Pancreas (tissue), 10 donors: ENCODE measurements around the gene SIMC1. TPM values are rescaled to one million over a fixed set of nuclear protein-coding genes. Genes with fewer than 3 reads are reported as not detected.
A peak's percentile ranks its signal among the peaks of the same experiment; 100 is the strongest.

Experiments
- ATAC-seq, 4 donors: fragments of 200-7000 bp; cut with Tn5 transposase; one replicate each; pipeline versions ENCODE4 v1.8.0 to v1.9.1; 2020; ENCODE audit warnings: mild to moderate bottlenecking in 4 of 4, moderate library complexity in 4 of 4
- DNase-seq, 6 donors: peaks; one replicate each; pipeline ENCODE4 v3.0.0-alpha.2; 2020
- FAIRE-seq: peaks from 2 replicates; lab custom pipeline; 2012; peaks lifted over from hg19 to GRCh38; lab: Jason Lieb, UNC
- H3K27ac ChIP-seq, 4 donors: fragments of 200-600 bp; sonication (generic); 1 replicate in 3 of 4; 2 replicates in 1 of 4; pipeline versions ENCODE4 v1.5.0 to v1.8.0; 2020
- H3K27me3 ChIP-seq, 4 donors: fragments of 200-600 bp; one replicate each; pipeline ENCODE4 v1.8.0; 2021
- H3K36me3 ChIP-seq, 3 donors: fragments of 200-600 bp; sonication (generic) in 1 of 3; one replicate each; pipeline versions ENCODE4 v1.5.0 to v1.8.0; 2020 to 2021
- H3K4me1 ChIP-seq, 3 donors: fragments of 200-600 bp; one replicate each; pipeline ENCODE4 v1.8.0; 2021
- H3K4me3 ChIP-seq, 4 donors: fragments of 200-600 bp; sonication (generic) in 2 of 4; one replicate each; pipeline versions ENCODE4 v1.5.0 to v1.8.0; 2020 to 2021
- H3K9me3 ChIP-seq, 4 donors: fragments of 200-600 bp; one replicate each; pipeline ENCODE4 v1.8.0; 2021
- WGBS, 2 donors: extraction: QIAGEN DNeasy Blood & Tissue Kit; methylation state at CpG; one replicate each; pipeline ENCODE4 v1.1.7; 2013; 5-methylcytosine and 5-hydroxymethylcytosine counted together
- intact Hi-C, 3 donors: fragments of 100-400 bp; cut with DNase I; formaldehyde crosslinking; loops; one replicate each; pipeline versions ENCODE4 v1.11.1 to v1.14.2; 2022
- polyA plus RNA-seq, 2 donors: library from polyadenylated mRNA; stranded (reverse); fragments of 200-250 nt; gene quantifications; one replicate each; pipeline ENCODE4 v1.2.3, GENCODE V29; 2013
- total RNA-seq, 6 donors: library from RNA; stranded (reverse); fragmentation: NEBNext Ultra II Directional in 4 of 6; extraction: Animal tissue kit (Norgen Biotek cat#: 25700) in 4 of 6; gene quantifications; one replicate each; pipeline versions ENCODE4 v1.2.1 to v1.2.4, GENCODE V29; 2021 to 2023
- TF ChIP-seq, protein P1 (sequence below), 4 donors: fragments of 200-600 bp; sonication (generic) in 3 of 4; IDR thresholded peaks; one replicate each; pipeline versions ENCODE4 v1.5.0 to v1.8.0; 2021; ENCODE audit warnings: antibody characterized with exemption in 4 of 4
- donor health status: healthy with polysubstance abuse.
- donor health status: DM: no; HTN: no; CAD: no; lungs with moderate emphysema.
- donor health status: DM: no; HTN: no; CAD: no.
- donor health status: control.
- donor health status: control.
- donor health status: Bipolar disorder and iron deficiency.
- donor health status: DM: yes; HTN: yes; CAD: no.
- donor health status: DM: no; HTN: no; CAD: no.
- donor health status: DM: no; HTN: no; CAD: no.
- donor health status: DM: yes; HTN: yes; CAD: no.

SIMC1 gene
- total and polyA plus RNA-seq, 8 donors: 5.3 to 15.3 (median 8.5) TPM

DNA sequence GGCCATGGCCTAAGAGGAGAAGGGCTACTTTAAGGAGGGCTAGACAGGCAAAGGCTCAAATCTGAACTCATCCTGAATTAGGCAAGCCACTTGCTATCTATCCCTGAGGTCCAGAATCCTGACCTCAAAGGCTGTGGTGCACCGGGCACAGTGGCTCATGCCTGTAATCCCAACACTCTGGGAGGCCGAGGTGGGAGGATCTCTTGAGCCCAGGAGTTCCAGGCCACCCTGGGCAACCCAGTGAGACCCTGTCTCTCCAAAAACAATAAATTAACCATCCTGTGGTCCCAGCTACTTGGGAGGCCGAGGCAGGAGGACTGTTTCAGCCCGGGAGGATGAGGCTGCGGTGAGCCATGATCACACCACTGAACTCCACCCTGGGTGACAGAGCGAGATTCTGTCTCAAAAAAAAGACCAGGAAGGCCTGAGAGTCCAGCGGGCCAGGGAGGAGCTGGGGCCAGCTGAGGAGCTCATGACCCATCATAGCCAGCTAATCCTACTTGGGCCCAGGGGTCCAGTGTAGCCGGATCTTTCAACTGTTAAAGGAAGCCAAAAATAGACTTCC is 146.2 kb downstream of the SIMC1 start:
- Histone ChIP-seq H3K4me1 (peaks cover 0 to 16% (median 0%) of the 10 kb centered on the region in 3 donors), H3K9me3 (no peaks in the 10 kb centered on the region), H3K4me3 (no peak overlapping the region), H3K27ac (no peak overlapping the region), H3K27me3 (no peaks in the 10 kb centered on the region), H3K36me3 (peaks cover 0 to 21% (median 14%) of the 10 kb centered on the region in 3 donors)
- TF ChIP-seq, protein P1, sequence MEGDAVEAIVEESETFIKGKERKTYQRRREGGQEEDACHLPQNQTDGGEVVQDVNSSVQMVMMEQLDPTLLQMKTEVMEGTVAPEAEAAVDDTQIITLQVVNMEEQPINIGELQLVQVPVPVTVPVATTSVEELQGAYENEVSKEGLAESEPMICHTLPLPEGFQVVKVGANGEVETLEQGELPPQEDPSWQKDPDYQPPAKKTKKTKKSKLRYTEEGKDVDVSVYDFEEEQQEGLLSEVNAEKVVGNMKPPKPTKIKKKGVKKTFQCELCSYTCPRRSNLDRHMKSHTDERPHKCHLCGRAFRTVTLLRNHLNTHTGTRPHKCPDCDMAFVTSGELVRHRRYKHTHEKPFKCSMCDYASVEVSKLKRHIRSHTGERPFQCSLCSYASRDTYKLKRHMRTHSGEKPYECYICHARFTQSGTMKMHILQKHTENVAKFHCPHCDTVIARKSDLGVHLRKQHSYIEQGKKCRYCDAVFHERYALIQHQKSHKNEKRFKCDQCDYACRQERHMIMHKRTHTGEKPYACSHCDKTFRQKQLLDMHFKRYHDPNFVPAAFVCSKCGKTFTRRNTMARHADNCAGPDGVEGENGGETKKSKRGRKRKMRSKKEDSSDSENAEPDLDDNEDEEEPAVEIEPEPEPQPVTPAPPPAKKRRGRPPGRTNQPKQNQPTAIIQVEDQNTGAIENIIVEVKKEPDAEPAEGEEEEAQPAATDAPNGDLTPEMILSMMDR (IDR thresholded peaks at IDR 0.05): no peak
- DNase-seq: peak in 1 of 6 donors; percentile 29
- no peak for ATAC-seq
- 93% methylated on average over 8 of the region's 8 CpGs for WGBS, 2 donors
- FAIRE-seq: no peak
- intact Hi-C loops: no loop called here

DNA sequence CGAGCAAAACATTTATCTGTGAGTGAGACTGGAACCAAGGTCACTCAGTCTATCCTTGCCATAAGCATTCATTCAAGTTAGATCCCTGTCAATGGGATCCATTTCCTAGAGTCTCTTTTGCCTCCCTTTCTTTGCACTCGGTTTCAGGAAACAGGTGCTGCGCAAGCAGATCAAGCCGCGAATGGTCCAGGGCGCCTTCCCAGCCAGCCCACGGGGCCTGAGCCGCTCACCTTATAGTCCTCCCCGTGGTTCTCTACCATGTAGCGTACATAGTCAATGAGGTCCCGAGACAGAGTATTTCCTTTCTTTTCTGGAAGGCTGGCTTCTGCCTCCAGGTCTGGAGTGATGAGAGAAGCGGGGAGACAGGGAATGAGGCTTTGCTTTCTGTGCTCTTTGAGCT is 146.8 kb downstream of the SIMC1 start:
- WGBS, 2 donors: 87 to 92% methylated on average over 12 of the region's 12 CpGs
- DNase-seq (no peak), ATAC-seq (no peak), FAIRE-seq (no peak)
- no peak overlapping the region for H3K4me3 ChIP-seq
- TF ChIP-seq, protein P1 (IDR thresholded peaks at IDR 0.05): no peak
- no peaks in the 10 kb centered on the region for H3K9me3 ChIP-seq
- peaks cover 0 to 21% (median 14%) of the 10 kb centered on the region in 3 donors for H3K36me3 ChIP-seq
- no peak overlapping the region for H3K27ac ChIP-seq
- intact Hi-C loops: no loop called here
- peaks cover 0 to 22% (median 0%) of the 10 kb centered on the region in 3 donors for H3K4me1 ChIP-seq
- H3K27me3 ChIP-seq: no peaks in the 10 kb centered on the region

DNA sequence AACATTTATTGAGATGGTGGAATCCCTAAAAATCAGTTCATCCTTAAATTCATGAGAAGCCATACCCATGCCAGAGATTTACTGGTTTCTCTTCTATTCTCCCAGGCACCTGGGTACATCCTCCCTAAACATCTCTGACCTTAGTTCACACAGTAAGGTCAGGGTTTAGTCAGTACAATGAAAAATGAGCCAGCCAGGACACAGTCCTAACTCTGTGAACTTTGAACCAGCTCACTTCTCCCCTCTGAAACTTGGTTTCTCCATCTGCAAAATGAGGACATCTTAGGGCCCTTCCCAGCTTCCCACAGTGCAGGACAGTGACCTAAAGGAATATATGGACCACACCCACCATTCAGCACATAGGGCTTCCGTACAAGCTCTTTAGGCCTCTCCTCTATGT is 148.3 kb downstream of the SIMC1 start:
- Histone ChIP-seq H3K27me3 (no peaks in the 10 kb centered on the region), H3K27ac (no peak overlapping the region), H3K36me3 (peaks cover 0 to 21% (median 14%) of the 10 kb centered on the region in 3 donors), H3K4me1 (peaks cover 0 to 24% (median 0%) of the 10 kb centered on the region in 3 donors), H3K4me3 (no peak overlapping the region), H3K9me3 (no peaks in the 10 kb centered on the region)
- no peak for FAIRE-seq
- ATAC-seq: no peak
- WGBS, 2 donors: 84 to 100% methylated on average over 1 of the region's 1 CpG
- intact Hi-C loops: no loop called here
- DNase-seq: no peak
- TF ChIP-seq, protein P1 (IDR thresholded peaks at IDR 0.05): no peak

DNA sequence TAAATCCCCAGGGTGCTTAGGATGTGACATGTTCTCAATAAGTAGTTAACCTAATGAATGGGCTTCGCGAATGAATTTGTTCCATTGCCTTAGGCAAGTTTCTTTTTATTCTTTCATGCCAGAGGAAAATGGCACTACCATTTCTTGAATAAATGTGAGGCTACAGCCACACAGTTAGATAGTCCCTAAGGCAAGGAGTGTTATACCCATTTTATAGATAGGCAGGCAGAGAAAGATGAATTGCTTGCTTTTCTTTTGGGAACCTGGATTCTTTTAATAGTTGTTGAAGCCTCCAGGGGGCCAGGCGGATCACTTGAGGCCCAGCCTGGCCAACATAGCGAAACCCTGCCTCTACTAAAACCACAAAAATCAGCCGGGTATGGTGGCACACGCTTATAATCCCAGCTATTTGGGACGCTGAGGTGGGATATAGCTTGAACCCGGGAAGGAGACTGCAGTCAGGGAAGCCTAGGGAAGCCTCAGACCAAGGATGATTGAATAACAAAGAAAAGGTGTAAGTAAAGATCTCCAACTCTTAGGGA is 149.2 kb downstream of the SIMC1 start:
- TF ChIP-seq, protein P1 (IDR thresholded peaks at IDR 0.05): no peak
- H3K27me3 ChIP-seq: no peaks in the 10 kb centered on the region
- no peak for ATAC-seq
- no peak overlapping the region for H3K27ac ChIP-seq
- H3K36me3 ChIP-seq: peaks cover 0 to 21% (median 14%) of the 10 kb centered on the region in 3 donors
- intact Hi-C loops: no loop called here
- no peak for FAIRE-seq
- 41 to 49% methylated on average over 8 of the region's 8 CpGs for WGBS, 2 donors
- DNase-seq: no peak
- H3K9me3 ChIP-seq: no peaks in the 10 kb centered on the region
- peaks cover 0 to 24% (median 0%) of the 10 kb centered on the region in 3 donors for H3K4me1 ChIP-seq
- H3K4me3 ChIP-seq: peak overlapping the region; percentile 72 to 96 (median 75)

DNA sequence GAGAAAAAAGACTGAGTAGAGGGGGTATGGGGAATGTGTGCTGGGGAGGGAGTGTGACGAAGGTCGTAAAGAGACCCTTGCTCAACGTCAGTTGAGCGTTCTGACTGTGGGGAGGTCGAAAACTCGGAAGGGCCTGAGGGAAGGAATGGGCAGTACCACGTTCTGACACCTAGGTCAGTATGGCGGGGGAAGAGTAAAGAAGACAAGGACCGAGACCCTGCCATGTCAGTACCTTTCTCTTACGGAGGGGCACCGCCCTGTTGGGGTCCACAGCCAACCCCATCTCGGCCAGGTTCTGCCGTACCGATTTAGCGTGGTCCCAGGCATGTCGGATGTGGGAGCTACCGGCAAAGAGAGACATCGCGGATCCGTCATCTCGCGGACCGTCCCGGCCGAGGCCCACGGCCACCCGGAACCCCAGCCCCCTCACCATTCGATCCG is 149.8 kb downstream of the SIMC1 start:
- DNase-seq (peak in 1 of 6 donors; percentile 21), ATAC-seq (no peak), FAIRE-seq (no peak)
- intact Hi-C loops: no loop called here
- peaks cover 0 to 24% (median 0%) of the 10 kb centered on the region in 3 donors for H3K4me1 ChIP-seq
- peak overlapping the region in 1 of 4 donors; percentile 90 for H3K27ac ChIP-seq
- TF ChIP-seq, protein P1 (IDR thresholded peaks at IDR 0.05): no peak
- peak overlapping the region; percentile 72 to 96 (median 75) for H3K4me3 ChIP-seq
- no peaks in the 10 kb centered on the region for H3K27me3 ChIP-seq
- peaks cover 0 to 18% (median 12%) of the 10 kb centered on the region in 3 donors for H3K36me3 ChIP-seq
- 0% methylated on average over 29 of the region's 29 CpGs for WGBS, 2 donors
- no peaks in the 10 kb centered on the region for H3K9me3 ChIP-seq
